PFSK-1 (cell line): Measurements from ENCODE around the gene COL11A2.

Experiments
- FOXP2 ChIP-seq: optimal IDR thresholded peaks from 2 replicates; pipeline ENCODE3; 2011; ENCODE audit warnings: borderline replicate concordance, control low read depth, inconsistent platforms; ENCODE audit not compliant: insufficient read depth; ENCODE audit errors: extremely low read length, extremely low read depth
- POLR2AphosphoS5 ChIP-seq: IDR thresholded peaks from 2 replicates; pipeline ENCODE4 v1.6.1; 2012; ENCODE audit warnings: low read depth, mild to moderate bottlenecking, control low read depth, low read length, moderate library complexity
- REST ChIP-seq, 2 experiments: IDR thresholded peaks; 2 replicates each; pipeline versions ENCODE4 v1.6.1 to v1.8.0; 2011 to 2012; ENCODE audit warnings: low read depth in 2 of 2, low read length in 2 of 2, control low read depth in 1 of 2, inconsistent platforms in 1 of 2, mild to moderate bottlenecking in 1 of 2, moderate library complexity in 1 of 2; ENCODE audit not compliant: insufficient read depth in 1 of 2
- SIN3A ChIP-seq: IDR thresholded peaks from 2 replicates; pipeline ENCODE4 v1.6.1; 2012; ENCODE audit warnings: mild to moderate bottlenecking, low read length, moderate library complexity, borderline replicate concordance; ENCODE audit not compliant: insufficient read depth
- TAF1 ChIP-seq: IDR thresholded peaks from 2 replicates; pipeline ENCODE4 v1.6.1; 2012; ENCODE audit warnings: low read length, control low read depth, borderline replicate concordance; ENCODE audit not compliant: insufficient read depth

COL11A2 gene

GRCh38 chr6:33126101-33126714 is 66.1 kb downstream of the COL11A2 start:
- no peak for TF ChIP-seq FOXP2
- no peak for TF ChIP-seq POLR2AphosphoS5
- no peak for TF ChIP-seq REST (IDR thresholded peaks at IDR 0.05; ENCODE audit: insufficient read depth in 1 of 2, low read depth in 2 of 2, low read length in 2 of 2)
- no peak for TF ChIP-seq TAF1
- no peak for TF ChIP-seq SIN3A

- TF ChIP-seq FOXP2 (no peak), SIN3A (no peak), POLR2AphosphoS5 (no peak), TAF1 (no peak), REST (IDR thresholded peaks at IDR 0.05; ENCODE audit: insufficient read depth in 1 of 2, low read depth in 2 of 2, low read length in 2 of 2) (no peak)
Observed at GRCh38 chr6:33124947-33125346, 67.3 kb downstream of the COL11A2 start.

GRCh38 chr6:33124525-33124901 is 67.8 kb downstream of the COL11A2 start:
- no peak for TF ChIP-seq REST (IDR thresholded peaks at IDR 0.05; ENCODE audit: insufficient read depth in 1 of 2, low read depth in 2 of 2, low read length in 2 of 2)

- TF ChIP-seq TAF1 = no peak
- no peak for TF ChIP-seq REST (IDR thresholded peaks at IDR 0.05; ENCODE audit: insufficient read depth in 1 of 2, low read depth in 2 of 2, low read length in 2 of 2)
- TF ChIP-seq POLR2AphosphoS5 = no peak
- TF ChIP-seq SIN3A = no peak
- TF ChIP-seq FOXP2 = no peak
Observed at GRCh38 chr6:33123732-33124524, 68.3 kb downstream of the COL11A2 start.

GRCh38 chr6:33123181-33123580 is 69.1 kb downstream of the COL11A2 start:
- TF ChIP-seq SIN3A = no peak
- TF ChIP-seq REST (IDR thresholded peaks at IDR 0.05; ENCODE audit: insufficient read depth in 1 of 2, low read depth in 2 of 2, low read length in 2 of 2) = no peak
- no peak for TF ChIP-seq TAF1
- TF ChIP-seq FOXP2 = no peak
- TF ChIP-seq POLR2AphosphoS5 = no peak
